ENCODE results near the gene NUDT16L1. TPM values are rescaled to one million over a fixed set of nuclear protein-coding genes. Genes with fewer than 3 reads are reported as not detected.
"Not testable (repeated sequence)": the region's sequence is repeated elsewhere in the genome, so short reads cannot be mapped to it uniquely, and the experiment has no call there.

NUDT16L1 gene
- 10 to 100 TPM; 13.8 to 35.2 (median 26.5) TPM for total RNA-seq

DNA sequence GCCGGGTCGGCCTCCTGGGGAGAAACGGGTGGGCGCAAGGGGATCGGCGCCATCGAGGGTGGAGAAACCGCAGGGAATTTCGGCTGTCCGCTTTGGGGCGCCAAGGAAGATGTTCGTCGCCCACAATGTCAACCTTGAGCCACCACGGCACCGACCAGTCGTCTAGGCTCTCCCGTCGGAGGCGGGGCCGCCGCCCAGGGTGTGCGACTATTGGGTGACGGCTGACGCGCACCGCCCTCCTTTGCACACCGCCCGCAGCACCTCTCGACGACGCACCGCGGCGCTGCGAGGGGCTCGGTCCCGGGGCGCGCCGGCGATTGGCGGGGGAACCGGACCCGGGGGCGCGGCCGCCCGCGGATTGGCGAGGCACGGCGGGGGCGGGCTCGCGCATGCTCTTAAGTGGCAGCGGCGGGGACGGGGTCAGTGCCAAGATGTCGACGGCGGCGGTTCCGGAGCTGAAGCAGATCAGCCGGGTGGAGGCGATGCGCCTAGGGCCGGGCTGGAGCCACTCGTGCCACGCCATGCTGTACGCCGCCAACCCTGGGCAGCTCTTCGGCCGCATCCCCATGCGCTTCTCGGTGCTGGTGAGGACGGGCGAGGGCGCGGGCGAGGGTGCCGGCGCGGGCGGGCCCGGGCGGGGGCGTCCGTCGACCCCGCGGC lies at the start of gene NUDT16L1:
Gene NUDT16L1 (plus strand): TSS at position 267 of the 660 bp plus-strand sequence. CDS start 165 bp downstream, at position 432.
- in situ Hi-C loops (cut with MboI; ENCODE audit: low pct_unique_long_range_greater_than_20kb in 2 of 9, low sequenced_read_pairs in 9 of 9, unreplicated experiment in 9 of 9), result no loop called here
- 0% methylated on average over 5 to 8 of the region's 91 CpGs; no CpG with 5 or more reads in 7 of the 10 experiments for WGBS, 10 experiments
- Histone ChIP-seq H3K4me3 (peak within 1 kb of the TSS; percentile 61 to 96 (median 90)), H3K4me1 (replicated peaks in 1 of 2) (peaks cover 15 to 21% of the 10 kb centered on the region in 2 donors), H3K27ac (peak within 1 kb of the TSS; percentile 81 to 94)
- peak; percentile 81 to 91 (median 86) for ATAC-seq (replicated peaks in 6 of 8)

GRCh38 chr16:4646773-4647643 lies 46.4 kb upstream of the NUDT16L1 start:
- Histone ChIP-seq H3K27ac (no peak overlapping the region), H3K4me3 (no peak overlapping the region), H3K4me1 (replicated peaks in 1 of 2) (no peaks in the 10 kb centered on the region)
- 80 to 94% (median 91%) methylated on average over 1 to 12 of the region's 22 CpGs; no CpG with 5 or more reads in 6 of the 10 experiments for WGBS, 10 experiments
- in situ Hi-C loops (cut with MboI; ENCODE audit: low pct_unique_long_range_greater_than_20kb in 2 of 9, low sequenced_read_pairs in 9 of 9, unreplicated experiment in 9 of 9), result no loop called here
- ATAC-seq (replicated peaks in 6 of 8), result peak in 1 of 8 experiments; percentile 18

DNA sequence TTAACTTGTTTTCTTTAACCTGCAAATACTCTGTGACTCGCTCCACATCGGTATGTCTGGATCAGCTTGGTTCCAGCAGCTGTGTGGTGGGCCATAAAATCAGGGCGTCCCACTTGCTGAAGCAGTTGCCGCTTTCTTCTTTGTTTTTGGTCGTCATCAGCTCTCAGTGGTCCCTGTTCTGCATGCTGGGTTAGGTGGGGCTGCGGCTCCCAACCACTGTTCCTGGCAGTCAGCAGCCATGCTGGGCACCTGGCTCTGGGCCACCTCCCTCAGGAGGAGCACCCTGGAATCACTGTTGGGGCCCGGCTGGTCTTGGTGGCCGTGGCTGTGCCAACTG lies 45.8 kb upstream of the NUDT16L1 start:
- Histone ChIP-seq H3K4me1 (replicated peaks in 1 of 2) (no peaks in the 10 kb centered on the region), H3K4me3 (no peak overlapping the region), H3K27ac (no peak overlapping the region)
- in situ Hi-C loops (cut with MboI; ENCODE audit: low pct_unique_long_range_greater_than_20kb in 2 of 9, low sequenced_read_pairs in 9 of 9, unreplicated experiment in 9 of 9), result no loop called here
- WGBS, 10 experiments, result 90 to 100% (median 100%) methylated on average over 1 to 5 of the region's 8 CpGs; no CpG with 5 or more reads in 5 of the 10 experiments
- no peak for ATAC-seq (replicated peaks in 6 of 8)

GRCh38 chr16:4648917-4649316 lies 44.4 kb upstream of the NUDT16L1 start:
- 88 to 100% (median 100%) methylated on average over 1 to 5 of the region's 13 CpGs; no CpG with 5 or more reads in 6 of the 10 experiments for WGBS, 10 experiments
- no peak overlapping the region for H3K4me3 ChIP-seq
- no peak for ATAC-seq (replicated peaks in 6 of 8)
- in situ Hi-C loops (cut with MboI; ENCODE audit: low pct_unique_long_range_greater_than_20kb in 2 of 9, low sequenced_read_pairs in 9 of 9, unreplicated experiment in 9 of 9), result no loop called here
- no peaks in the 10 kb centered on the region for H3K4me1 ChIP-seq (replicated peaks in 1 of 2)
- H3K27ac ChIP-seq, result no peak overlapping the region

GRCh38 chr16:4649744-4650442 lies 43.5 kb upstream of the NUDT16L1 start:
- H3K4me1 ChIP-seq (replicated peaks in 1 of 2), result no peaks in the 10 kb centered on the region
- 92 to 100% (median 94%) methylated on average over 2 to 18 of the region's 25 CpGs; no CpG with 5 or more reads in 1 of the 10 experiments for WGBS, 10 experiments
- no peak overlapping the region for H3K4me3 ChIP-seq
- no peak overlapping the region for H3K27ac ChIP-seq
- ATAC-seq (replicated peaks in 6 of 8), result no peak
- in situ Hi-C loops (cut with MboI; ENCODE audit: low pct_unique_long_range_greater_than_20kb in 2 of 9, low sequenced_read_pairs in 9 of 9, unreplicated experiment in 9 of 9), result no loop called here

DNA sequence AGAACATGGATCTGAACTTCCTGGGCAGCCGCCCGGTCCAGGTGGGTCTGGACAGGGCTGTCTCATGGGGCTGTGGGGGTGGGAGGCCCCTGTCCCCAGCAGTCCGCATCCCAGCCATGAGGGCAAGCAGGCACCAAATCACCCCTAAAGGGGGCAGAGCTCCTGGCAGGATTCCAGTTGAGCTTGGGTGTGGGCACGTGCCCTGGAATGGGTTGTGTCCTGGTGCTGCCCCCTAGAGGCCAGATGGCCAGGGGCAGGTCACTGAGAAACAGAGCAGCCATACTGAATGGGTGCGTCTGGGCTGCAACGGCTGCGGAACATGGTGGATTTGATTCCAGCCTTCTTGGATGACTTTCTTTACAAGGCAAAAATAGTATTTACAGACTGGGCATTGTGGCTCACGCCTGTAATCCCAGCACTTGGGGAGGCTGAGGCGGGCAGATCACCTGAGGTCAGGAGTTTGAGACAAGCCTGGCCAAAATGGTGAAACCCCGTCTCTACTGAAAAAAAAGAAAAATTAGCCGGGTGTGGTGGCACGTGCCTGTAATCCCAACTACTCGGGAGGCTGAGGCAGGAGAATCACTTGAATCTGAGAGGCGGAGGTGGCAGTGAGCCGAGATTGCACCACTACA lies 42.8 kb upstream of the NUDT16L1 start:
- H3K4me3 ChIP-seq; H3K4me1 ChIP-seq (replicated peaks in 1 of 2); in situ Hi-C loops (cut with MboI; ENCODE audit: low pct_unique_long_range_greater_than_20kb in 2 of 9, low sequenced_read_pairs in 9 of 9, unreplicated experiment in 9 of 9); H3K27ac ChIP-seq: not testable (repeated sequence)
- peak in 7 of 8 experiments; percentile 38 to 89 (median 49) for ATAC-seq (replicated peaks in 6 of 8)
- WGBS, 10 experiments, result 75 to 100% (median 92%) methylated on average over 1 to 11 of the region's 15 CpGs; no CpG with 5 or more reads in 1 of the 10 experiments

DNA sequence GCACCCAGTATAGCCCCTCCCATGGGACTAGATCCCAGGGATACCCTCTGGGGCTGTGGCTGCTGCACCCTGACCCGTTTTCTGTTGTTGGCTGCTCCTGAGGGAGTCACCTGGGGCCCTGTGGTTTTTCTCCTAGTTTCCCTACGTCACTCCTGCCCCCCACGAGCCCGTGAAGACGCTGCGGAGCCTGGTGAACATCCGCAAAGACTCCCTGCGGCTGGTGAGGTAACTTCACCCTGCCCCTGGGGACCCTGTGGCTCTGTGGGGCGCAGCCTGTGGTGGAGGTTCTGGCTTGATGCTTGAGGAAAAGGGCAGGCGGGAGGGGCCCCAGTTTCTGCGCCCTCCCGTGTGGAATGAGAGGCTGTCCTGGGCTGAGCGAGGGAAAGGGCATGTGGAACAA lies 41.5 kb upstream of the NUDT16L1 start:
- Histone ChIP-seq H3K4me1 (replicated peaks in 1 of 2) (no peaks in the 10 kb centered on the region), H3K4me3 (no peak overlapping the region), H3K27ac (no peak overlapping the region)
- WGBS, 10 experiments, result 92 to 100% (median 100%) methylated on average over 1 to 7 of the region's 13 CpGs; no CpG with 5 or more reads in 5 of the 10 experiments
- no peak for ATAC-seq (replicated peaks in 6 of 8)
- in situ Hi-C loops (cut with MboI; ENCODE audit: low pct_unique_long_range_greater_than_20kb in 2 of 9, low sequenced_read_pairs in 9 of 9, unreplicated experiment in 9 of 9), result no loop called here

DNA sequence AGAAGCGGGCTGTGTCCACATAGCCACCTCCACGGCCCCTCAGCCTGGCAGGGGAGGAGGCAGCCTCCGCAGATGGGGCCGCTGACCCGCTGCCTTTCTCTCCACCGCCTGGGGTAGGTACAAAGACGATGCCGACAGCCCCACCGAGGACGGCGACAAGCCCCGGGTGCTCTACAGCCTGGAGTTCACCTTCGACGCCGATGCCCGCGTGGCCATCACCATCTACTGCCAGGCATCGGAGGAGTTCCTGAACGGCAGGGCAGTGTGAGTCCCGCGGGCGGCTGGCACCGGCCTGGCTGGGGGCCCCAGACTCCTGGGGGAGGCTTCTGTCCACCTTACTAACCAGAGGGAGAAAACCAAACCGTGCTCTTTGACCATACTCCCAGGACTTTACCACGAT lies 40.8 kb upstream of the NUDT16L1 start:
- in situ Hi-C loops (cut with MboI; ENCODE audit: low pct_unique_long_range_greater_than_20kb in 2 of 9, low sequenced_read_pairs in 9 of 9, unreplicated experiment in 9 of 9), result no loop called here
- H3K27ac ChIP-seq, result no peak overlapping the region
- 92 to 100% (median 100%) methylated on average over 2 to 5 of the region's 25 CpGs; no CpG with 5 or more reads in 6 of the 10 experiments for WGBS, 10 experiments
- H3K4me3 ChIP-seq, result no peak overlapping the region
- no peaks in the 10 kb centered on the region for H3K4me1 ChIP-seq (replicated peaks in 1 of 2)
- no peak for ATAC-seq (replicated peaks in 6 of 8)

GRCh38 chr16:4654011-4654963 lies 39.1 kb upstream of the NUDT16L1 start:
- Histone ChIP-seq H3K4me1 (replicated peaks in 1 of 2) (no peaks in the 10 kb centered on the region), H3K4me3 (no peak overlapping the region), H3K27ac (no peak overlapping the region)
- 53 to 100% (median 85%) methylated on average over 1 to 9 of the region's 16 CpGs; no CpG with 5 or more reads in 1 of the 10 experiments for WGBS, 10 experiments
- in situ Hi-C loops (cut with MboI; ENCODE audit: low pct_unique_long_range_greater_than_20kb in 2 of 9, low sequenced_read_pairs in 9 of 9, unreplicated experiment in 9 of 9), result no loop called here
- peak in 2 of 8 experiments; percentile 28 to 29 for ATAC-seq (replicated peaks in 6 of 8)

DNA sequence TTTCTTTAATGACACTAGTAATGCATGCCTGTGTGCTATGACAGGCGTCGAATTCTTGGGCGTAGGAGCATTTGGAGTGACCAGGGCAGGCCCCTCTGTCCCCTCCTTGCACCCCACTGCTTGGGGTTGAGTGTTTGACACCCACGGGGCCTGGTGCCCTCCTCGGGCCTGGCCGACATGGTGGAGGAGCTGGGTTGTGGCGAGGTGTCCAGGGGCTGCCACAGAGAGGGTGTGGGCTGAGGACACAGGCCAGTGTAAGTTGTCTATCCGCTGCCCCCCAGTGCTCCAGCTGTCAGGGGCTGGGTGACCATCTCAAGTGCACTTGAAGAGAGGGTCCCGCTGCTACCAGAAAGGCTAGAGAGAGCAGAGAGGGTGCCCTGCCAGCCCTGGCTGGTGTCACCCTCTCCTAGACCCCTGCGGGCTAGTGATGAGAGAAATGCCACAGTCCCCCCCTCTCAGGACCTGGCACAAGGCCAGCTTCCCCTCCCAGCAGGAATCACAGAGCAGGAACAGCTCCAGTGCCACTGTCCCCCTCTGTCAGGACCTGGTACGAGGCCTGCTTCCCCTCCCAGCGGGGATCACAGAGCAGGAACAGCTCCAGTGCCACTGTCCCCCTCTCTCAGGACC lies 38.3 kb upstream of the NUDT16L1 start:
- no peak overlapping the region for H3K27ac ChIP-seq
- in situ Hi-C loops (cut with MboI; ENCODE audit: low pct_unique_long_range_greater_than_20kb in 2 of 9, low sequenced_read_pairs in 9 of 9, unreplicated experiment in 9 of 9), result no loop called here
- ATAC-seq (replicated peaks in 6 of 8), result no peak

GRCh38 chr16:4655801-4656200 lies 37.6 kb upstream of the NUDT16L1 start:
- in situ Hi-C loops (cut with MboI; ENCODE audit: low pct_unique_long_range_greater_than_20kb in 2 of 9, low sequenced_read_pairs in 9 of 9, unreplicated experiment in 9 of 9), result no loop called here
- H3K4me3 ChIP-seq, result no peak overlapping the region
- peaks cover 9 to 13% of the 10 kb centered on the region in 2 donors for H3K4me1 ChIP-seq (replicated peaks in 1 of 2)
- ATAC-seq (replicated peaks in 6 of 8), result no peak
- no peak overlapping the region for H3K27ac ChIP-seq
- 80 to 100% methylated on average over 1 of the region's 6 CpGs; no CpG with 5 or more reads in 8 of the 10 experiments for WGBS, 10 experiments

More for the DNA sequence above, 38.3 kb upstream of the NUDT16L1 start:
- Histone ChIP-seq H3K4me1 (replicated peaks in 1 of 2) (peaks cover 4 to 8% of the 10 kb centered on the region in 2 donors), H3K4me3 (no peak overlapping the region)
- WGBS, 10 experiments, result 80 to 100% (median 93%) methylated on average over 1 to 5 of the region's 12 CpGs; no CpG with 5 or more reads in 4 of the 10 experiments
